ENCODE results near the gene KLHDC4. TPM values are rescaled to one million over a fixed set of nuclear protein-coding genes. Genes with fewer than 3 reads are reported as not detected.

KLHDC4 gene
- polyA plus RNA-seq, 3 donors: 11.2 to 26.4 (median 12.6) TPM

GRCh38 chr16:87684106-87684677, 81.6 kb downstream of the KLHDC4 start:
- Histone ChIP-seq H3K4me1 (ENCODE audit: control insufficient read depth in 1 of 2, insufficient read depth in 2 of 2, low read length in 2 of 2) (peaks cover 7 to 9% of the 10 kb centered on the region in 2 donors), H3K79me2 (ENCODE audit: insufficient read depth, low read length) (no peaks in the 10 kb centered on the region), H3K27ac (ENCODE audit: low read depth in 1 of 2, low read length in 2 of 2) (no peak overlapping the region), H3K36me3 (replicated peaks in 1 of 2; ENCODE audit: control insufficient read depth in 1 of 2, insufficient read depth in 2 of 2, low read length in 2 of 2) (no peaks in the 10 kb centered on the region), H3K4me3 (replicated peaks in 1 of 3; ENCODE audit: low read depth in 2 of 3, low read length in 3 of 3) (no peak overlapping the region), H3K9me3 (replicated peaks in 1 of 2; ENCODE audit: control insufficient read depth in 1 of 2, insufficient read depth in 1 of 2, low read length in 2 of 2) (no peaks in the 10 kb centered on the region), H3K4me2 (replicated peaks; ENCODE audit: extremely low read depth, low read length, poor library complexity, severe bottlenecking) (no peak overlapping the region), H2AFZ (ENCODE audit: insufficient read depth, low read depth, low read length, poor library complexity, severe bottlenecking) (no peak overlapping the region), H4K20me1 (ENCODE audit: insufficient read depth, low read length) (no peaks in the 10 kb centered on the region), H3K9ac (ENCODE audit: insufficient read depth, low read length, poor library complexity, severe bottlenecking) (no peak overlapping the region), H3K27me3 (ENCODE audit: control insufficient read depth in 2 of 2, insufficient read depth in 2 of 2, low read length in 2 of 2) (no peaks in the 10 kb centered on the region)
- no peak overlapping the region for H3K4me3 Mint-ChIP-seq
- no peaks in the 10 kb centered on the region for H3K36me3 Mint-ChIP-seq
- H3K27me3 Mint-ChIP-seq (ENCODE audit: low read depth in 3 of 3): peaks cover 0 to 7% (median 1%) of the 10 kb centered on the region in 3 donors
- 90% methylated on average over 12 of the region's 24 CpGs for whole genome bisulfite sequencing (ENCODE audit: insufficient coverage)
- H3K27ac Mint-ChIP-seq: no peak overlapping the region
- no peak for DNase-seq
- no peaks in the 10 kb centered on the region for H3K9me3 Mint-ChIP-seq
- no peak for TF ChIP-seq CTCF (IDR thresholded peaks at IDR 0.05)
- peaks cover 9% of the 10 kb centered on the region for H3K4me1 Mint-ChIP-seq
- intact Hi-C loops (cut with micrococcal nuclease): no loop called here

- no peak overlapping the region for H2AFZ ChIP-seq (ENCODE audit: insufficient read depth, low read depth, low read length, poor library complexity, severe bottlenecking)
- no peak overlapping the region for H3K4me2 ChIP-seq (replicated peaks; ENCODE audit: extremely low read depth, low read length, poor library complexity, severe bottlenecking)
- H3K4me3 Mint-ChIP-seq: no peak overlapping the region
- H4K20me1 ChIP-seq (ENCODE audit: insufficient read depth, low read length): no peaks in the 10 kb centered on the region
- WGBS (ENCODE audit: insufficient coverage): 89% methylated on average over 12 of the region's 18 CpGs
- peaks cover 7 to 9% of the 10 kb centered on the region in 2 donors for H3K4me1 ChIP-seq (ENCODE audit: control insufficient read depth in 1 of 2, insufficient read depth in 2 of 2, low read length in 2 of 2)
- H3K36me3 ChIP-seq (replicated peaks in 1 of 2; ENCODE audit: control insufficient read depth in 1 of 2, insufficient read depth in 2 of 2, low read length in 2 of 2): no peaks in the 10 kb centered on the region
- intact Hi-C loops (cut with micrococcal nuclease): no loop called here
- no peak overlapping the region for H3K4me3 ChIP-seq (replicated peaks in 1 of 3; ENCODE audit: low read depth in 2 of 3, low read length in 3 of 3)
- H3K9ac ChIP-seq (ENCODE audit: insufficient read depth, low read length, poor library complexity, severe bottlenecking): no peak overlapping the region
- H3K27ac ChIP-seq (ENCODE audit: low read depth in 1 of 2, low read length in 2 of 2): no peak overlapping the region
- no peaks in the 10 kb centered on the region for H3K36me3 Mint-ChIP-seq
- H3K27me3 Mint-ChIP-seq (ENCODE audit: low read depth in 3 of 3): peaks cover 0 to 10% (median 1%) of the 10 kb centered on the region in 3 donors
- DNase-seq: no peak
- peak overlapping the region in 1 of 7 donors; percentile 76 for H3K27ac Mint-ChIP-seq
- no peaks in the 10 kb centered on the region for H3K9me3 ChIP-seq (replicated peaks in 1 of 2; ENCODE audit: control insufficient read depth in 1 of 2, insufficient read depth in 1 of 2, low read length in 2 of 2)
- H3K79me2 ChIP-seq (ENCODE audit: insufficient read depth, low read length): no peaks in the 10 kb centered on the region
- peaks cover 9% of the 10 kb centered on the region for H3K4me1 Mint-ChIP-seq
- TF ChIP-seq CTCF (IDR thresholded peaks at IDR 0.05): no peak
- H3K9me3 Mint-ChIP-seq: no peaks in the 10 kb centered on the region
- H3K27me3 ChIP-seq (ENCODE audit: control insufficient read depth in 2 of 2, insufficient read depth in 2 of 2, low read length in 2 of 2): no peaks in the 10 kb centered on the region
These were observed 82.9 kb downstream of the KLHDC4 start for GRCh38 chr16:87682852-87683399.

All from CD14-positive monocyte (primary cell).